HepG2 (cell line): Measurements from ENCODE around the gene ATAD2B.
"Not testable (repeated sequence)": the region's sequence is repeated elsewhere in the genome, so short reads cannot be mapped to it uniquely, and the experiment has no call there.

Source experiments
- CEBPB ChIP-seq: IDR thresholded peaks from 2 replicates; pipeline ENCODE4 v1.6.1; 2011; ENCODE audit warnings: low read depth, low read length, improper control_type of control experiment, borderline replicate concordance
- EZH2 ChIP-seq: conservative IDR thresholded peaks from 2 replicates; pipeline ENCODE4 v1.6.1; 2012; ENCODE audit warnings: mild to moderate bottlenecking, low read depth, low read length, moderate library complexity
- KAT8 ChIP-seq: IDR thresholded peaks from 2 replicates; pipeline ENCODE4 v1.6.1; 2016; ENCODE audit warnings: missing genetic modification reagents, missing compliant biosample characterization
- MXI1 ChIP-seq: IDR thresholded peaks from 3 replicates; pipeline ENCODE4 v1.6.1; 2012; ENCODE audit warnings: low read depth, low read length, inconsistent platforms, borderline replicate concordance
- REL ChIP-seq: sonication (generic); formaldehyde crosslinking; conservative IDR thresholded peaks from 2 replicates; pipeline ENCODE4 v1.8.0; 2022; ENCODE audit warnings: mild to moderate bottlenecking, missing genetic modification reagents, moderate library complexity
- RNF2 ChIP-seq: fragments of 450-650 bp; conservative IDR thresholded peaks from 2 replicates; pipeline ENCODE4 v1.6.1; 2016; ENCODE audit warnings: low read depth
- SP2 ChIP-seq: sonication (generic); formaldehyde crosslinking; IDR thresholded peaks from 2 replicates; pipeline ENCODE4 v1.5.1; 2020; ENCODE audit warnings: mild to moderate bottlenecking, missing genetic modification reagents
- TP53 ChIP-seq: sonication (generic); formaldehyde crosslinking; conservative IDR thresholded peaks from 2 replicates; pipeline ENCODE4 v1.4.0; 2020; ENCODE audit warnings: missing genetic modification reagents
- ZEB1 ChIP-seq: IDR thresholded peaks from 2 replicates; pipeline ENCODE4 v1.6.1; 2012; ENCODE audit warnings: mild to moderate bottlenecking, low read depth, inconsistent platforms; ENCODE audit not compliant: insufficient replicate concordance
- TF ChIP-seq, protein P1 (sequence below): sonication (generic); formaldehyde crosslinking; IDR thresholded peaks from 2 replicates; pipeline ENCODE4 v1.5.0; 2020; ENCODE audit warnings: mild to moderate bottlenecking, missing genetic modification reagents, moderate library complexity
- TF ChIP-seq, protein P2 (sequence below): IDR thresholded peaks from 2 replicates; pipeline ENCODE4 v1.6.1; 2016; ENCODE audit warnings: missing compliant biosample characterization, missing genetic modification reagents, borderline replicate concordance
- TF ChIP-seq, protein P3 (sequence below), 2 experiments: IDR thresholded peaks; 2 replicates each; pipeline ENCODE4 v1.6.1; 2011 to 2012; ENCODE audit warnings: low read length in 2 of 2, borderline replicate concordance in 1 of 2, low read depth in 1 of 2, mild to moderate bottlenecking in 1 of 2, moderate library complexity in 1 of 2
- TF ChIP-seq, protein P4 (sequence below): IDR thresholded peaks from 2 replicates; pipeline ENCODE4 v1.6.1; 2012; ENCODE audit warnings: inconsistent platforms

DNA sequence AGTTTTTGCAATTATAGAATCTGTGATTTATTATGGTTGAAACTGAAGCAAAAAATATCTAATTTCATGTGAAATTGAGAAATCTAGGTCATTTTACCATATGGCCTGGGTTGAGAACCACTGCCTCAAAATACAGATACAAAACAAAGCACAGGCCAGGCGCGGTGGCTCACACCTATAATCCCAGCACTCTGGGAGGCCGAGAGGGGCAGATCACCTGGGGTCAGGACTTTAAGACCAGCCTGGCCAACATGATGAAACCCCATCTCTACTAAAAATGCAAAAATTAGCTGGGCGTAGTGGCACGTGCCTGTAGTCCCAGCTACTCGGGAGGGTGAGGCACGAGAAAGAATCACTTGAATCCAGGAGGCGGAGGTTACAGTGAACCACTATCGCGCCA is 146.5 kb downstream of the ATAD2B start:
- TF ChIP-seq, protein P1, sequence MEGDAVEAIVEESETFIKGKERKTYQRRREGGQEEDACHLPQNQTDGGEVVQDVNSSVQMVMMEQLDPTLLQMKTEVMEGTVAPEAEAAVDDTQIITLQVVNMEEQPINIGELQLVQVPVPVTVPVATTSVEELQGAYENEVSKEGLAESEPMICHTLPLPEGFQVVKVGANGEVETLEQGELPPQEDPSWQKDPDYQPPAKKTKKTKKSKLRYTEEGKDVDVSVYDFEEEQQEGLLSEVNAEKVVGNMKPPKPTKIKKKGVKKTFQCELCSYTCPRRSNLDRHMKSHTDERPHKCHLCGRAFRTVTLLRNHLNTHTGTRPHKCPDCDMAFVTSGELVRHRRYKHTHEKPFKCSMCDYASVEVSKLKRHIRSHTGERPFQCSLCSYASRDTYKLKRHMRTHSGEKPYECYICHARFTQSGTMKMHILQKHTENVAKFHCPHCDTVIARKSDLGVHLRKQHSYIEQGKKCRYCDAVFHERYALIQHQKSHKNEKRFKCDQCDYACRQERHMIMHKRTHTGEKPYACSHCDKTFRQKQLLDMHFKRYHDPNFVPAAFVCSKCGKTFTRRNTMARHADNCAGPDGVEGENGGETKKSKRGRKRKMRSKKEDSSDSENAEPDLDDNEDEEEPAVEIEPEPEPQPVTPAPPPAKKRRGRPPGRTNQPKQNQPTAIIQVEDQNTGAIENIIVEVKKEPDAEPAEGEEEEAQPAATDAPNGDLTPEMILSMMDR, result not testable (repeated sequence)
- TF ChIP-seq KAT8; MXI1; CEBPB; SP2 (CRISPR knock-in tag); RNF2; ZEB1; TP53 (CRISPR knock-in tag); EZH2; REL (CRISPR knock-in tag): not testable (repeated sequence)
- TF ChIP-seq, protein P2, sequence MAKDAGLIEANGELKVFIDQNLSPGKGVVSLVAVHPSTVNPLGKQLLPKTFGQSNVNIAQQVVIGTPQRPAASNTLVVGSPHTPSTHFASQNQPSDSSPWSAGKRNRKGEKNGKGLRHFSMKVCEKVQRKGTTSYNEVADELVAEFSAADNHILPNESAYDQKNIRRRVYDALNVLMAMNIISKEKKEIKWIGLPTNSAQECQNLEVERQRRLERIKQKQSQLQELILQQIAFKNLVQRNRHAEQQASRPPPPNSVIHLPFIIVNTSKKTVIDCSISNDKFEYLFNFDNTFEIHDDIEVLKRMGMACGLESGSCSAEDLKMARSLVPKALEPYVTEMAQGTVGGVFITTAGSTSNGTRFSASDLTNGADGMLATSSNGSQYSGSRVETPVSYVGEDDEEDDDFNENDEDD, result not testable (repeated sequence)
- TF ChIP-seq, protein P3, sequence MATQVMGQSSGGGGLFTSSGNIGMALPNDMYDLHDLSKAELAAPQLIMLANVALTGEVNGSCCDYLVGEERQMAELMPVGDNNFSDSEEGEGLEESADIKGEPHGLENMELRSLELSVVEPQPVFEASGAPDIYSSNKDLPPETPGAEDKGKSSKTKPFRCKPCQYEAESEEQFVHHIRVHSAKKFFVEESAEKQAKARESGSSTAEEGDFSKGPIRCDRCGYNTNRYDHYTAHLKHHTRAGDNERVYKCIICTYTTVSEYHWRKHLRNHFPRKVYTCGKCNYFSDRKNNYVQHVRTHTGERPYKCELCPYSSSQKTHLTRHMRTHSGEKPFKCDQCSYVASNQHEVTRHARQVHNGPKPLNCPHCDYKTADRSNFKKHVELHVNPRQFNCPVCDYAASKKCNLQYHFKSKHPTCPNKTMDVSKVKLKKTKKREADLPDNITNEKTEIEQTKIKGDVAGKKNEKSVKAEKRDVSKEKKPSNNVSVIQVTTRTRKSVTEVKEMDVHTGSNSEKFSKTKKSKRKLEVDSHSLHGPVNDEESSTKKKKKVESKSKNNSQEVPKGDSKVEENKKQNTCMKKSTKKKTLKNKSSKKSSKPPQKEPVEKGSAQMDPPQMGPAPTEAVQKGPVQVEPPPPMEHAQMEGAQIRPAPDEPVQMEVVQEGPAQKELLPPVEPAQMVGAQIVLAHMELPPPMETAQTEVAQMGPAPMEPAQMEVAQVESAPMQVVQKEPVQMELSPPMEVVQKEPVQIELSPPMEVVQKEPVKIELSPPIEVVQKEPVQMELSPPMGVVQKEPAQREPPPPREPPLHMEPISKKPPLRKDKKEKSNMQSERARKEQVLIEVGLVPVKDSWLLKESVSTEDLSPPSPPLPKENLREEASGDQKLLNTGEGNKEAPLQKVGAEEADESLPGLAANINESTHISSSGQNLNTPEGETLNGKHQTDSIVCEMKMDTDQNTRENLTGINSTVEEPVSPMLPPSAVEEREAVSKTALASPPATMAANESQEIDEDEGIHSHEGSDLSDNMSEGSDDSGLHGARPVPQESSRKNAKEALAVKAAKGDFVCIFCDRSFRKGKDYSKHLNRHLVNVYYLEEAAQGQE (IDR thresholded peaks at IDR 0.05; ENCODE audit: borderline replicate concordance in 1 of 2, low read depth in 1 of 2, low read length in 2 of 2), result not testable (repeated sequence)
- TF ChIP-seq, protein P4, sequence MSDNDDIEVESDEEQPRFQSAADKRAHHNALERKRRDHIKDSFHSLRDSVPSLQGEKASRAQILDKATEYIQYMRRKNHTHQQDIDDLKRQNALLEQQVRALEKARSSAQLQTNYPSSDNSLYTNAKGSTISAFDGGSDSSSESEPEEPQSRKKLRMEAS, result not testable (repeated sequence)
